GM21786 (cell line): ENCODE data around the gene JAKMIP2.
A peak's percentile ranks its signal among the peaks of the same experiment; 100 is the strongest.
"Not testable (repeated sequence)": the region's sequence is repeated elsewhere in the genome, so short reads cannot be mapped to it uniquely, and the experiment has no call there.

Source experiments
- ATAC-seq: cut with Tn5 transposase; IDR thresholded peaks from one replicate; pipeline ENCODE4 v1.9.1; 2021; ENCODE audit not compliant: unreplicated experiment

Gene JAKMIP2

GRCh38 chr5:147782110-147783028 is at the start of gene JAKMIP2:
JAKMIP2 (minus strand) TSS chr5:147782728; CDS start chr5:147671806, 110,922 bp downstream.
- ATAC-seq = no peak

GRCh38 chr5:147831465-147831864 is 48.9 kb upstream of the JAKMIP2 start, which contains the start of gene SPINK1:
SPINK1 (minus strand) TSS chr5:147831671; CDS start chr5:147831577, 94 bp downstream.
- ATAC-seq = no peak

DNA sequence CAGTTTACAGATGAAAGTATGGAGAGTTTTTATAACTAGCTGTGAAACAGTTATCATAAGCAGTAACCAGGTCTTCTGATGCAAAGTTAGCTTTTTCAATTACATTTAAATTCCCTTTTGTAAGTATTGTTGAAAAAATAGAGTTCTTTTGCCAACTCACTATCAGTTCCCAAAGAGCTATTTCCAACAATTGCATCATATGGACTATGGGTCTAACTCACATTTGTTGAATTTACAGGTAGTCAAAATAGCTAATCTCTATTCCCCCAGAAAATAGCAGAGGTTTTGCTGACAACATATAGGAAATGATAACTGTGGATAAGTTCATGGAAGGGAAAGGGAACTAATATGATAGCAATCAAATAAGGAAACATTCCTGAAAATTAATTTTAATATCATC is 47.5 kb upstream of the JAKMIP2 start:
- no peak for ATAC-seq

DNA sequence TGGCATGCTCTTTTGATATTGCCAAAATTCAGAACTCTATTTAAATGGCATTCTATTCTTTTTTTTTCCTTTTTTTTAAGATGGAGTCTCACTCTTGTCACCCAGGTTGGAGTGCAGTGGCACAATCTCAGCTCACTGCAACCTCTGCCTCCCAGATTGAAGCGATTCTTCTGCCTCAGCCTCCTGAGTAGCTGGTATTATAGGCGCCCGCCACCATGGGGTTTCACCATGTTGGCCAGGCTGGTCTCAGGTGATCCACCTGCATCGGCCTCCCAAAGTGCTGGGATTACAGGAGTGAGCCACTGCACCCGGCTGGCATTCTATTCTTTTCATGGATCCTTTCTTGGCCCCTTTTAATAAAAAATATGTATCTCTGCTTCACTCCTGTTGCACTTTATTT is 44.5 kb upstream of the JAKMIP2 start:
- ATAC-seq = not testable (repeated sequence)

DNA sequence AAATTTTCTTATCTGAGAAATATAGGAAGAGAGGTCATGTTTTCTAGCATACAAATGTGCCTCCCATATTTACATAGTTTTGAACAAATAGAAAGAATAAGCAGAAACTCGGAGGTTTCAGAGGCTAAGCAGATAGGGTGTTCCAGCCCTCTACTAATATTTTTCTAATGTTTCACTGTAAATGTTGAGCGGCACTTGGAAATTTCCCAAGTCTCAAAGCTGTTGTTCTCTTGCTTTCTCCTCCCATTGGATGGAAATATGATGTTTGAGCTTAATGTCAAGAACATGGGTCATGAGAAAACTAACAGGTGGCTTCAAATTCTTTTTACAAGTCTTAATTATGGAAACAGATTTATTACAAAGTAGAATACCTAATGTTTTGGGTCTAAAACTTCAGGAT is 43.8 kb upstream of the JAKMIP2 start:
- ATAC-seq = no peak

- peak; percentile 89 for ATAC-seq
Measured at GRCh38 chr5:147822686-147823491, 40.4 kb upstream of the JAKMIP2 start.

- ATAC-seq = not testable (repeated sequence)
Measured at GRCh38 chr5:147822222-147822621, 39.7 kb upstream of the JAKMIP2 start.

DNA sequence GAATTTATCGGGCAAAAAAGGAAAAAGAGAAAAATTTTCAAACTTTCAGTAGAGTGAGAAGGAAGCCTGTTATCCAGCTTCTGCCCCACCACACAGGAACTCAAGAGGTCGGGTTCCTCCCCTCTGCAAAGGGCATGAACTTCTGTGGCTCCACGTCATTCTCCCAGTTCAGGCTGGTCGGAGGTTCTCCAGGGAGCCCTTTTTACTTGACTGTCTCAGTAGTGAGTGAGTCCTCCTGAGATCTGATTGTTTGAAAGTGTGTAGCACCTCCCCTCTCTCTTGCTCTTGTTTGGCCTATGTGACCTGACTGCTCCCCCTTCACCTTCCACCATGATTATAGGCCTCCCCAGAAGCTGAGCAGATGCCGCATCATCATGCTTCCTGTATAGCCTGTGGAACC is 39.2 kb upstream of the JAKMIP2 start:
- ATAC-seq = no peak

DNA sequence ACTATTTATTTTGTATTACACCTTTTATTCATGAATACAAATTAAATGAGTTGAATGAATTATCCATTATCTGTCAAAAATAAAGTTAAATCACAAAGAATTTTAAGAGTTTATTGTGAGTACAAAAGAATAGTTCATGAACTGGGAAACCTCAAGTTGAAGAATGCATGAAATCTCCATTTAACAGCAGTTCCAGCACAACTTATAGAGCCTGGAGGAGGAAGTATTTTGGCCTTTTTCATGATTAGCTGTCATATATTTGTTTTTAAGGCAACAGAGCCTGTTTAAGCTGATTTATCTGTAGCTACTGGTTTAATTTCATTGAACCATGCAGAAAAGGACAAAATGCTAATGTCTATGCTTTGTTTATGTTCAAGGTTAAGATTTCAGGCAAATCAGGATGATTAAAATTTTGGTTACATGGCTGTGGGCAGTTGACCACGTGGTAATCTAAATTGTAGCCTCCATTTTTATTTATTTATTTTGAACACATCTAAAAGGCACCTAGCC is 36.8 kb upstream of the JAKMIP2 start:
- ATAC-seq = no peak

DNA sequence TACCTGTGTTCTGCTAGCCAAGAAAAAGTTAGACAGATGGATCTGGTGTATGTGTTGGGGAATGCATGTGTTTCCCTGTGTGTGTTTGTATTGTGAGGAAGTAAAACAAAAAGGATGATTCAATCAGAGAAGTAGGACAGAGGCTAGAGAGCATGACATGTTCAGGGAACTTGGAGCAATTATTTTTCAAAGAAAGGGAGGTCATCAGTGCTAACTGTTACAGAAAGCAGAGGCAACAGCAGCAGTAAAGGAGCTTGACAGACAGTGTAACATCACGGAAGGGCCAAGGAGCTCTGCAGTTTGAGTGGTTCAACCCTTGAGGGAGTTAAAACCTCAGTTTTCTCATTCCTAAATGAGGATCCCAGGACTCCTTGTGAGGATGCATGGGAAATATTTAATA is 35.8 kb upstream of the JAKMIP2 start:
- no peak for ATAC-seq

- no peak for ATAC-seq
Measured at GRCh38 chr5:147813696-147814095, 31.2 kb upstream of the JAKMIP2 start.

DNA sequence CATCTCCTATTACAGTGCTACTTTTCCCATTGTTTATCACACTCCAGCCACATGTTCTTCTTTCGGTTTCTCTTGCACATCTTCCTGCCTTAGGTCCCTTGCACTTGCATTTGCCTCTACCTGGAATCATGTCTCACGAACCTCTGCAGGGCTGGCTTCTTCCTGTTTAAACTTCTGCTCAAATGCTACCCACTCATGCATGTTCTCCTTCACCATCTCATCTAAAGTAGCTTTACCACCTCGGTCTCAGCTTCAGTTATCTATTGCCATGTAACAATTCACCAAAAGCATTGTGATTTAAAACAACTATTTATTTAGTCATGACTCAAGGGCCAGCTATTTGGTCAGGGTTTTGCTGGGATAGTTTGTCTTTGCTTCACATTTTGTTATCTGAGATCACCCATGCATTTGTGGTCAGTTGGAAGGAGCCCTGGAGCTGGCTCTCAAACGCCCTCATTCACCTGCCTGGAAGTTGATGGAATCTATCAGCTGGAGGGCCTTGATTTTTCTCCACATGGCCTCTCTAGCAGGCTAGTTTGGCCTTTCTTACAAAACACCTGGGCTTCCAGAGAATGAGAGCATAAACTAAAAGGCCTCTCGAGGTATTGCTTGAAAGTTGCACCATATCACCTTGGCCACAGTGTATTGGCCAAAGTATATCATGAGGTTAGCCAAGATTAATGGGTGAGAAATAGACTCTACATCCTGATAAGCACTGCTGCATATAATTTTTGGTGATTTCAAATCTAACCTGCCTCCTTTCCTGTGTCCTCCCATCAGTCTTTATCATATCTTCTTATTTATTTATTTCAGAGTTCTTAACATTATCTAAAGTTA is 27.5 kb upstream of the JAKMIP2 start:
- no peak for ATAC-seq

GRCh38 chr5:147805030-147805454 is 22.5 kb upstream of the JAKMIP2 start:
- peak; percentile 72 for ATAC-seq

DNA sequence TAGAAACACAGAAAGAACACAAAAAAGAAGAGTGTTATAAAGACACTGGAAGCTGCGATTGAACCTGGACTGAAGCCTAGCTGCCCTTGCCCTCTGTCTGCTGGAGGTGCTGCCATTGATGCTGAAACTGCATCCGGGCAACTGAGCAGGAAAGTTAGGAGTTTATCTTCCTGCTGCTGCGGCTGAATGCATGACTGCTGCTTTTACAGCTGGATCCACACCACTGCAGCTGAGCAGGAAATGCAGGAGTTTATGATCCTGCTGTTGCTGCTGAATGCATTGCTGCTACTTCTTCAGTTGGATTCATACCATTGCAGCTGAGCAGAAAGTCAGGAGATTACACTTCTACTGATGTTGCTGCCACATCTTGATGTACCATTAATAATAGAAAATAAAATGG is 21.8 kb upstream of the JAKMIP2 start:
- no peak for ATAC-seq

DNA sequence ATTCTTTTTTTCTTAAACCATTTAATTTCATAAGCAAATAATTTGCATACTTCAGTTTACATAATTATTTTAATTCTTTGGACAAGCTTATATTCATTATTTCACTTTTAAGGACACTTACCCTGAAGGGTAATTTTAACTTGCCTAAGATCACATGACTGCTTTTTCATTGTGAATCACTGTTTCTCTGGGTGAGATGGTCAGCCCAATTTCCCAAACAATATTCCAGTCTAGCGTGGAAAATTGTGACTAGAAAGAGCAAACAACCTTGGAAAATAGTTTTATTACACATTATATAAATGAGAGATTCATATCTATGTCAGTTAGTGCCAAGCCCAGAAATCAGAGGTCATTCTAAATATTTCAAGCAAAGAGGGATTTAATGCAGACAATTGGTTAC is 21.4 kb upstream of the JAKMIP2 start:
- no peak for ATAC-seq

GRCh38 chr5:147803161-147803560 is 20.6 kb upstream of the JAKMIP2 start:
- not testable (repeated sequence) for ATAC-seq

- ATAC-seq = no peak
Measured at GRCh38 chr5:147801461-147801860, 18.9 kb upstream of the JAKMIP2 start.

- ATAC-seq = no peak
Measured at GRCh38 chr5:147800491-147800890, 18.0 kb upstream of the JAKMIP2 start.

GRCh38 chr5:147796556-147797308 is 14.2 kb upstream of the JAKMIP2 start:
- no peak for ATAC-seq

DNA sequence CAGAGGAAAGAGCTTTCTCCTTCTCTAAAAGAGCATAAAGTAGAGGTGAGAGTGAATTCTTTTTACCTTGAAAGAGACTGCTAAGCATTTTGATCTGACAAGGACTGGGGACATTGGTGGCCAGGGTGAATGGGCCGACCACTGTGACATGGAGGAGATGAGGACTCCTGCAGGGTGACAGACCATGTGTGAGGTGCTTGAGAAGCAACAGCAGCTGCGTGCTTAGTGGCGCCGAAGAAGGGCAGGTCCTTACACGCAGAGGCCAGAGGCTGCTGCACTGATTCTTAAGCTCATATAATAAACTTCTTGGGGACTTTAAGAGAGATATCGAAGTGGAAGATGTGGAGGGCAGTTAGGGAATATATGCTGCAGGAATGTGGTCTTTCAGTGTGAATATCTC is 8.7 kb upstream of the JAKMIP2 start:
- ATAC-seq = no peak
